IMR-90 (cell line): ENCODE results near the gene ANO2.

Experiments used
- FOS ChIP-seq: fragments of 150-350 bp; IDR thresholded peaks from 2 replicates; pipeline ENCODE4 v1.6.1; 2016; ENCODE audit warnings: low read depth, low read length
- RAD21 ChIP-seq: IDR thresholded peaks from 2 replicates; pipeline ENCODE4 v1.6.1; 2012; ENCODE audit warnings: low read length, improper control_type of control experiment

DNA sequence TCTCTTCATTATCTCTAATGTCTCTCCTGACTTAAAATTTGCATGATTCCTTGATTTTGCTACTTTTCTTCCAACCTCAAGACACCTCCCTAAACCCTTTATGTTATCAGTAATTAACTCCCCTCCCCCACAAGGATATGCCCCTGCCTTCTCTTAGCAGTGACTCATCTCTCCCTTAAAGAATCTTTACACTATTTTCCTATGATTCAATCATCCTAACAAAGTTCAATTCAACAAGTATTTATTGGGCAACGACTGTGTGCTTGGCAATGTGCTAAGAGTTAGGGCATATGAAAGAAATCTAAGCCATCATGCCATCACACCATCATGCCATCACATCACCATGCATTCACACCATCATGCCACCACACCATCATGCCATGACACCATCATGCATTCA is 80.1 kb downstream of the ANO2 start:
- TF ChIP-seq RAD21: no peak
- TF ChIP-seq FOS: no peak
